GM23338 (cell line): Measurements from ENCODE around the gene CEP89.

Experiments used
- EZH2 ChIP-seq: fragments of 200-600 bp; sonication (generic); IDR thresholded peaks from one replicate; pipeline ENCODE4 v1.8.0; 2017; ENCODE audit warnings: antibody characterized with exemption, mild to moderate bottlenecking, low read depth; ENCODE audit not compliant: unreplicated experiment
- TF ChIP-seq, protein P1 (sequence below), 2 experiments: fragments of 200-600 bp in 1 of 2; sonication (generic) in 1 of 2; conservative IDR thresholded peaks; 2 replicates each; pipeline versions ENCODE4 v1.5.1 to v1.6.1; 2016 to 2017; ENCODE audit warnings: antibody characterized with exemption in 2 of 2, low read depth in 2 of 2, mild to moderate bottlenecking in 2 of 2, moderate library complexity in 1 of 2

DNA sequence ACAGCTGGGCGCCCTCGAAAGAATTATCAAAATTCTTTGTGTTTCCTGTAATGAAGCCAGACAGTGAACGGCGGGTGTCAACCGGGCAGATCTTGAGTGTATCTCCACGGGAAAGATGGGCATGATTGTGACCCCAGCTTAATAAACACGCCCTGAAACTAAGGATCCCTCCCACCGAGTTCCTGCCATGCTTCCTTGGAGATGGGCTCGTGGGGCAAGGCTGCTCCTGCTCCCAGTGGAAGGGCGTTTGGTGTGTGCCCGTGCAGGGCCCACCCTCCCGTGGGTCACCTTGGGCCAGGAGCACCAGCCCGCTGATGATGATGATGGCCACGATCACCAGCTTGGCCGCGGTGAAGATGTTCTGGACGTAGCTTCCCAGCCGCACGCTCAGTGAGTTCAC lies 109.6 kb downstream of the CEP89 start:
- TF ChIP-seq, protein P1, sequence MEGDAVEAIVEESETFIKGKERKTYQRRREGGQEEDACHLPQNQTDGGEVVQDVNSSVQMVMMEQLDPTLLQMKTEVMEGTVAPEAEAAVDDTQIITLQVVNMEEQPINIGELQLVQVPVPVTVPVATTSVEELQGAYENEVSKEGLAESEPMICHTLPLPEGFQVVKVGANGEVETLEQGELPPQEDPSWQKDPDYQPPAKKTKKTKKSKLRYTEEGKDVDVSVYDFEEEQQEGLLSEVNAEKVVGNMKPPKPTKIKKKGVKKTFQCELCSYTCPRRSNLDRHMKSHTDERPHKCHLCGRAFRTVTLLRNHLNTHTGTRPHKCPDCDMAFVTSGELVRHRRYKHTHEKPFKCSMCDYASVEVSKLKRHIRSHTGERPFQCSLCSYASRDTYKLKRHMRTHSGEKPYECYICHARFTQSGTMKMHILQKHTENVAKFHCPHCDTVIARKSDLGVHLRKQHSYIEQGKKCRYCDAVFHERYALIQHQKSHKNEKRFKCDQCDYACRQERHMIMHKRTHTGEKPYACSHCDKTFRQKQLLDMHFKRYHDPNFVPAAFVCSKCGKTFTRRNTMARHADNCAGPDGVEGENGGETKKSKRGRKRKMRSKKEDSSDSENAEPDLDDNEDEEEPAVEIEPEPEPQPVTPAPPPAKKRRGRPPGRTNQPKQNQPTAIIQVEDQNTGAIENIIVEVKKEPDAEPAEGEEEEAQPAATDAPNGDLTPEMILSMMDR (conservative IDR thresholded peaks at IDR 0.05; ENCODE audit: low read depth in 2 of 2) = no peak
- no peak for TF ChIP-seq EZH2
